Activated CD8-positive, alpha-beta memory T cell treated with anti-CD3 and anti-CD28 coated beads for 36 hours (primary cell): ENCODE data around the gene PPOX. TPM values are rescaled to one million over a fixed set of nuclear protein-coding genes. Genes with fewer than 3 reads are reported as not detected.

Experiments
- total RNA-seq, 2 experiments: library from RNA; stranded (reverse); gene quantifications; one replicate each; pipeline ENCODE4 v1.2.3, GENCODE V29; 2021

Gene PPOX
- total RNA-seq, 2 experiments from 2014 or later, result 23.1 to 24.1 TPM

Other genes with a start within 250 kb of the PPOX start
- not detected for gene ITLN2, start 211.6 kb upstream of the PPOX start, total RNA-seq
- gene F11R, start 145.3 kb upstream of the PPOX start, total RNA-seq, result 10 to 100 TPM in 1 of 2 experiments, 1 to 10 TPM in 1; 8.6 to 11.5 TPM
- gene TSTD1, start 127.5 kb upstream of the PPOX start, total RNA-seq, result 10 to 100 TPM; 40.9 to 43.2 TPM
- 10 to 100 TPM; 58.4 to 63.8 TPM for gene USF1, start 120.4 kb upstream of the PPOX start, total RNA-seq
- gene ARHGAP30, start 96.5 kb upstream of the PPOX start, total RNA-seq, result 100 to 1,000 TPM; 149 TPM
- under 1 TPM in 1 of 2 experiments, not detected in 1; 0.08 TPM for gene NECTIN4, start 76.9 kb upstream of the PPOX start, total RNA-seq
- under 1 TPM; 0.38 to 0.53 TPM for gene KLHDC9, start 68.1 kb upstream of the PPOX start, total RNA-seq
- gene PFDN2, start 48.4 kb upstream of the PPOX start, total RNA-seq, result 100 to 1,000 TPM; 148 to 159 TPM
- 10 to 100 TPM; 38.6 to 40.3 TPM for gene NIT1, start 48.3 kb upstream of the PPOX start, total RNA-seq
- 10 to 100 TPM; 42.4 to 42.7 TPM for gene DEDD, start 33.8 kb upstream of the PPOX start, total RNA-seq
- gene UFC1, start 12.4 kb upstream of the PPOX start, total RNA-seq, result 10 to 100 TPM; 99.0 to 99.9 TPM
- 10 to 100 TPM; 23.4 to 25.3 TPM for gene USP21, start 6.9 kb upstream of the PPOX start, total RNA-seq
- gene B4GALT3, start 11.1 kb downstream of the PPOX start, total RNA-seq, result 10 to 100 TPM; 56.4 to 58.9 TPM
- under 1 TPM; 0.27 to 0.69 TPM for gene ADAMTS4, start 32.6 kb downstream of the PPOX start, total RNA-seq
- gene NDUFS2, start 35.9 kb downstream of the PPOX start, total RNA-seq, result 10 to 100 TPM; 87.3 to 88.8 TPM
- gene FCER1G, start 48.9 kb downstream of the PPOX start, total RNA-seq, result 1 to 10 TPM in 1 of 2 experiments, under 1 TPM in 1; 0.95 to 1.1 TPM
- gene APOA2, start 57.2 kb downstream of the PPOX start, total RNA-seq, result not detected
- 10 to 100 TPM; 23.7 to 25.1 TPM for gene TOMM40L, start 59.6 kb downstream of the PPOX start, total RNA-seq
- not detected for gene NR1I3, start 71.8 kb downstream of the PPOX start, total RNA-seq
- gene PCP4L1, start 92.3 kb downstream of the PPOX start, total RNA-seq, result under 1 TPM in 1 of 2 experiments, not detected in 1; 0.13 TPM
- 1 to 10 TPM; 2.3 to 2.6 TPM for gene MPZ, start 143.5 kb downstream of the PPOX start, total RNA-seq
- gene SDHC, start 148.0 kb downstream of the PPOX start, total RNA-seq, result 100 to 1,000 TPM; 211 to 218 TPM
- gene CFAP126, start 201.4 kb downstream of the PPOX start, total RNA-seq, result not detected